Measurements from ENCODE around the gene FAM13A. TPM values are rescaled to one million over a fixed set of nuclear protein-coding genes. Genes with fewer than 3 reads are reported as not detected.

Gene FAM13A
- total and polyA plus RNA-seq, 2 donors (not counting 3 experiments of a cell fraction or from before 2014, with no cell fraction given): 3.3 to 10.5 TPM

- Histone ChIP-seq H3K27me3 (ENCODE audit: control insufficient read depth in 2 of 2, insufficient read depth in 2 of 2, low read length in 2 of 2) (no peaks in the 10 kb centered on the region), H3K4me1 (ENCODE audit: control insufficient read depth, extremely low read depth, insufficient read depth, low read length) (no peaks in the 10 kb centered on the region), H3K9ac (replicated peaks; ENCODE audit: extremely low read depth, insufficient read depth, low read length) (no peak overlapping the region), H3K79me2 (ENCODE audit: control insufficient read depth, insufficient read depth, low read length) (no peaks in the 10 kb centered on the region), H4K20me1 (replicated peaks; ENCODE audit: control insufficient read depth, extremely low read depth, insufficient read depth, low read length) (no peaks in the 10 kb centered on the region), H3K9me1 (replicated peaks; ENCODE audit: control insufficient read depth, extremely low read depth, insufficient read depth, low read length) (no peaks in the 10 kb centered on the region), H3K4me3 (replicated peaks in 1 of 3; ENCODE audit: insufficient read depth in 1 of 3, low read depth in 1 of 3, low read length in 3 of 3) (no peak overlapping the region), H3K4me2 (ENCODE audit: insufficient read depth, low read length) (no peak overlapping the region), H3K36me3 (ENCODE audit: control insufficient read depth in 2 of 2, extremely low read depth in 1 of 2, insufficient read depth in 2 of 2, low read length in 2 of 2) (no peaks in the 10 kb centered on the region), H3K27ac (ENCODE audit: insufficient read depth, low read depth, low read length) (no peak overlapping the region), H3K9me3 (replicated peaks; ENCODE audit: control insufficient read depth, insufficient read depth, low read length) (no peaks in the 10 kb centered on the region), H2AFZ (ENCODE audit: low read depth, low read length) (no peak overlapping the region)
- BruUV-seq (replicated peaks): no TSS peak
- intact Hi-C loops (cut with micrococcal nuclease) (no loop called here), dilution Hi-C loops (cut with MboI; ENCODE audit: extremely low pct_ligation_motif_present, low sequenced_read_pairs) (no loop called here)
- TF ChIP-seq JUN (IDR thresholded peaks at IDR 0.05; ENCODE audit: borderline replicate concordance, insufficient read depth, insufficient read length, low read depth): no peak
- no peak for TF ChIP-seq GATA2 (IDR thresholded peaks at IDR 0.05; ENCODE audit: insufficient read depth, insufficient read length, low read depth, low read length)
- no peak for TF ChIP-seq FOS (IDR thresholded peaks at IDR 0.05; ENCODE audit: borderline replicate concordance, insufficient read depth, low read length)
- TF ChIP-seq MAX (IDR thresholded peaks at IDR 0.05; ENCODE audit: insufficient read depth, insufficient read length): no peak
- TF ChIP-seq MYC (IDR thresholded peaks at IDR 0.05; ENCODE audit: low read depth, low read length): no peak
- TF ChIP-seq POLR2A (IDR thresholded peaks at IDR 0.05; ENCODE audit: low read depth, low read length): no peak
- no peak for TF ChIP-seq EZH2 (IDR thresholded peaks at IDR 0.05; ENCODE audit: borderline replicate concordance, low read depth, low read length, severe bottlenecking)
- TF ChIP-seq POLR2AphosphoS5 (IDR thresholded peaks at IDR 0.05; ENCODE audit: insufficient read depth, low read depth, low read length): no peak
- TF ChIP-seq CTCF (IDR thresholded peaks at IDR 0.05; ENCODE audit: extremely low read depth in 1 of 2, insufficient read depth in 1 of 2, low read depth in 1 of 2, low read length in 2 of 2): no peak
- no peak for FAIRE-seq
- ChIA-PET POLR2A (no interaction called here), CTCF (interaction anchor here (0.8 kb wide), 1 partner anchor 9 kb away, joined by 3 read pairs; no protein-coding TSS in a partner anchor)
- no peak for DNase-seq (ENCODE audit: low read depth, low spot score)
Measured at GRCh38 chr4:88949605-88950004, 107.4 kb downstream of the FAM13A start.
